HG03039 (cell line): ENCODE measurements around the gene MTMR11.
"Not testable (repeated sequence)": the region's sequence is repeated elsewhere in the genome, so short reads cannot be mapped to it uniquely, and the experiment has no call there.

Experiments used
- ATAC-seq: cut with Tn5 transposase; IDR thresholded peaks from one replicate; pipeline ENCODE4 v1.9.1; 2021; ENCODE audit warnings: mild to moderate bottlenecking, moderate library complexity; ENCODE audit not compliant: unreplicated experiment

MTMR11 gene

GRCh38 chr1:149903836-149904491 is 32.7 kb downstream of the MTMR11 start:
- no peak for ATAC-seq

GRCh38 chr1:149899460-149900284 is 37.0 kb downstream of the MTMR11 start, which contains the start of gene BOLA1:
Gene BOLA1, plus strand, starts transcription at chr1:149899568. Its CDS starts 492 bp downstream, at chr1:149900060.
- peak; percentile 83 for ATAC-seq

GRCh38 chr1:149896575-149896974 is 40.1 kb downstream of the MTMR11 start:
- no peak for ATAC-seq

- no peak for ATAC-seq
Observed at GRCh38 chr1:149888999-149889289, 47.7 kb downstream of the MTMR11 start.

- peak; percentile 22 for ATAC-seq
Observed at GRCh38 chr1:149888247-149888998, 48.3 kb downstream of the MTMR11 start.

- ATAC-seq, result peak; percentile 39
Observed at GRCh38 chr1:149887456-149888246, 49.0 kb downstream of the MTMR11 start.

GRCh38 chr1:149887196-149887455 is 49.6 kb downstream of the MTMR11 start:
- ATAC-seq, result not testable (repeated sequence)

GRCh38 chr1:149886396-149887195 is 50.1 kb downstream of the MTMR11 start:
- peak; percentile 51 for ATAC-seq

GRCh38 chr1:149886121-149886395 is 50.6 kb downstream of the MTMR11 start:
- not testable (repeated sequence) for ATAC-seq

GRCh38 chr1:149885339-149886120 is 51.1 kb downstream of the MTMR11 start:
- no peak for ATAC-seq

GRCh38 chr1:149884433-149885338 is 52.0 kb downstream of the MTMR11 start:
- ATAC-seq, result no peak

- ATAC-seq, result no peak
Observed at GRCh38 chr1:149883598-149884247, 53.0 kb downstream of the MTMR11 start.

GRCh38 chr1:149881876-149882275 is 54.8 kb downstream of the MTMR11 start:
- no peak for ATAC-seq

GRCh38 chr1:149879556-149879955 is 57.1 kb downstream of the MTMR11 start:
- ATAC-seq, result no peak
